AG20443 (cell line): ENCODE results near the gene FRMPD2.
"Not testable (repeated sequence)": the region's sequence is repeated elsewhere in the genome, so short reads cannot be mapped to it uniquely, and the experiment has no call there.

ENCODE experiments used
- DNase-seq: peaks from one replicate; pipeline ENCODE4 v3.0.0; 2012; ENCODE audit warnings: low spot score, mixed read lengths

The FRMPD2 gene

GRCh38 chr10:48252354-48252650 is 22.2 kb downstream of the FRMPD2 start:
- no peak for DNase-seq

GRCh38 chr10:48251525-48252353 is 22.8 kb downstream of the FRMPD2 start:
- DNase-seq = no peak

- no peak for DNase-seq
These were observed 23.4 kb downstream of the FRMPD2 start for GRCh38 chr10:48251152-48251524.

GRCh38 chr10:48249763-48250351 is 24.6 kb downstream of the FRMPD2 start:
- DNase-seq = no peak

GRCh38 chr10:48249004-48249762 is 25.3 kb downstream of the FRMPD2 start:
- no peak for DNase-seq

- no peak for DNase-seq
These were observed 26.0 kb downstream of the FRMPD2 start for GRCh38 chr10:48248462-48248861.

GRCh38 chr10:48247680-48248079 is 26.8 kb downstream of the FRMPD2 start:
- no peak for DNase-seq

- no peak for DNase-seq
These were observed 28.0 kb downstream of the FRMPD2 start for GRCh38 chr10:48246501-48246900.

GRCh38 chr10:48245977-48246376 is 28.5 kb downstream of the FRMPD2 start:
- no peak for DNase-seq

GRCh38 chr10:48243921-48244320 is 30.6 kb downstream of the FRMPD2 start:
- DNase-seq = not testable (repeated sequence)

GRCh38 chr10:48243487-48243886 is 31.0 kb downstream of the FRMPD2 start:
- DNase-seq = no peak

- no peak for DNase-seq
These were observed 32.2 kb downstream of the FRMPD2 start for GRCh38 chr10:48242171-48242904.

GRCh38 chr10:48241332-48241731 is 33.2 kb downstream of the FRMPD2 start:
- no peak for DNase-seq

- DNase-seq = no peak
These were observed 34.3 kb downstream of the FRMPD2 start for GRCh38 chr10:48240196-48240595.

- DNase-seq = no peak
These were observed 34.9 kb downstream of the FRMPD2 start for GRCh38 chr10:48239618-48240017.

- no peak for DNase-seq
These were observed 35.5 kb downstream of the FRMPD2 start for GRCh38 chr10:48238826-48239520.

- no peak for DNase-seq
These were observed 36.9 kb downstream of the FRMPD2 start for GRCh38 chr10:48237259-48238250.

- no peak for DNase-seq
These were observed 38.3 kb downstream of the FRMPD2 start for GRCh38 chr10:48236199-48236621.

GRCh38 chr10:48235501-48235900 is 39.0 kb downstream of the FRMPD2 start:
- DNase-seq = no peak

- no peak for DNase-seq
These were observed 39.7 kb downstream of the FRMPD2 start for GRCh38 chr10:48234787-48235186.

GRCh38 chr10:48234295-48234694 is 40.2 kb downstream of the FRMPD2 start:
- no peak for DNase-seq
